Measurements from ENCODE around the gene CENPE. TPM values are rescaled to one million over a fixed set of nuclear protein-coding genes. Genes with fewer than 3 reads are reported as not detected.

The CENPE gene
- total and polyA plus RNA-seq, 2 of the 8 experiments (the other 6 are each of a cell fraction or from before 2014, with no cell fraction given): 2.1 to 49.0 TPM

DNA sequence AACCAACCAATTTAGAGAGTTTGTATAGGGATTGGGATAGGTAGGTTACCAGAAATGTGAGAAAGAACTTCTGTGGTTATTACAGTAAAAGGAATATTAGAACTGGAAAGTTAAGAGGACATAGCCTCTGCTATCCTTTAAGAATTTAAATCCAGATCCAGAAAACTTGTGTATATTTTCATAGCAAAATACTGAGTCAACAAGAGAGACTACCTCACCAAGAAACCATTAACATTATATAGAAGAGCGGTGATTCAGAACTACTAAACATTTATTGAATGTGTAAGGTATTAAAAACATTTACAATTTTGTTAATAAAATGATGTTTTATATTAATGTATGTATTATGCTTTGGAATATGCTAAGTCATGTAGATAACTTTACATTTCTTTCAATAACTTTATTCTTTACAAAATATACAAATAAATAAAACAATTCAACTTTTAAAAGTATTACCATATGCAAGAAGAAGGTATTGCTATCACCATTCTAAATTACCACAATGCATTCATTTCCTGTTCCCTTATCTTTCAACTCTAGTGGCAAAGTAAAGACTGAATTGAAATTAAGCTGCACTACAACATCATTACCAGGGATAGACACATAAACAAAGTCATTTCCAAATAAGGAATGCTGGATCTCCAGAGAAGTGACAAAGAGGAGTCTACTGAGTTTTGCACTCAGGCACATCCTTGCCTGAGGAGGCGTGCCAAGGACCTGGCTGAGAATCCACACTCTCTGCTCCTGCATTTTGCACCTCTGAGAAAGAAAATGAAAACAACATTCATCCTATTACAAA is 92.4 kb downstream of the CENPE start:
- WGBS, 2 experiments (ENCODE audit: extremely low coverage in 1 of 2, insufficient coverage in 1 of 2, insufficient read length in 1 of 2, insufficient replicate concordance in 2 of 2, low coverage in 1 of 2, low lambda C conversion rate in 2 of 2, missing lambda C conversion rate in 1 of 2): 91% methylated on average over 2 of the region's 2 CpGs; no CpG with 5 or more reads in 1 of the 2 experiments
- no peak for TF ChIP-seq SAP30 (IDR thresholded peaks at IDR 0.05; ENCODE audit: insufficient read depth, insufficient replicate concordance, low read length)
- TF ChIP-seq SIRT6 (IDR thresholded peaks at IDR 0.05; ENCODE audit: low read length): no peak
- TF ChIP-seq POLR2AphosphoS5 (IDR thresholded peaks at IDR 0.05; ENCODE audit: low read depth, low read length): no peak
- no peak for TF ChIP-seq TAF1 (IDR thresholded peaks at IDR 0.05; ENCODE audit: low read depth, low read length)
- TF ChIP-seq, protein P1, sequence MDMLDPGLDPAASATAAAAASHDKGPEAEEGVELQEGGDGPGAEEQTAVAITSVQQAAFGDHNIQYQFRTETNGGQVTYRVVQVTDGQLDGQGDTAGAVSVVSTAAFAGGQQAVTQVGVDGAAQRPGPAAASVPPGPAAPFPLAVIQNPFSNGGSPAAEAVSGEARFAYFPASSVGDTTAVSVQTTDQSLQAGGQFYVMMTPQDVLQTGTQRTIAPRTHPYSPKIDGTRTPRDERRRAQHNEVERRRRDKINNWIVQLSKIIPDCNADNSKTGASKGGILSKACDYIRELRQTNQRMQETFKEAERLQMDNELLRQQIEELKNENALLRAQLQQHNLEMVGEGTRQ (IDR thresholded peaks at IDR 0.05; ENCODE audit: low read length): no peak
- TF ChIP-seq TBP (IDR thresholded peaks at IDR 0.05; ENCODE audit: low read depth, low read length): no peak
- TF ChIP-seq FOSL1 (IDR thresholded peaks at IDR 0.05; ENCODE audit: insufficient read depth, low read depth, low read length): no peak
- no peak for TF ChIP-seq HDAC6 (IDR thresholded peaks at IDR 0.05; ENCODE audit: low read depth, low read length)
- TF ChIP-seq KDM5A (IDR thresholded peaks at IDR 0.05; ENCODE audit: low read length): no peak
- no peak for TF ChIP-seq BCL11A (IDR thresholded peaks at IDR 0.05; ENCODE audit: low read depth in 2 of 2, low read length in 2 of 2)
- TF ChIP-seq NANOG (IDR thresholded peaks at IDR 0.05; ENCODE audit: insufficient read depth, low read depth, low read length, poor library complexity, severe bottlenecking): no peak
- TF ChIP-seq RNF2 (IDR thresholded peaks at IDR 0.05; ENCODE audit: borderline replicate concordance, low read depth, low read length, missing control alignments, poor library complexity, severe bottlenecking): no peak

More for the DNA sequence above, 92.4 kb downstream of the CENPE start:
- H3K27ac ChIP-seq (ENCODE audit: low read depth, low read length): no peak overlapping the region
- FAIRE-seq: no peak
- H2BK120ac ChIP-seq (replicated peaks; ENCODE audit: low read depth, low read length): no peak overlapping the region
- H3K4me2 ChIP-seq (ENCODE audit: insufficient read depth in 1 of 2, low read depth in 2 of 2, low read length in 2 of 2): no peak overlapping the region
- H2BK5ac ChIP-seq (ENCODE audit: low read depth, low read length): no peak overlapping the region
- peaks cover 0 to 2% of the 10 kb centered on the region in 2 experiments for H4K20me1 ChIP-seq (replicated peaks in 1 of 2; ENCODE audit: control insufficient read depth in 1 of 2, insufficient read depth in 2 of 2, low read length in 2 of 2)
- no peaks in the 10 kb centered on the region for H3K23me2 ChIP-seq (ENCODE audit: low read depth, low read length)
- CTCF ChIA-PET (ENCODE audit: partially characterized antibody): no interaction called here
- no peak overlapping the region for H3K23ac ChIP-seq (ENCODE audit: insufficient read length)
- no peak overlapping the region for H2AK5ac ChIP-seq (ENCODE audit: low read depth, low read length)
- no peaks in the 10 kb centered on the region for H3K79me2 ChIP-seq (ENCODE audit: control insufficient read depth in 1 of 2, insufficient read depth in 2 of 2, low read length in 2 of 2)
- H4K5ac ChIP-seq (ENCODE audit: insufficient read length, low read depth, low read length): no peak overlapping the region
- no peak overlapping the region for H2BK12ac ChIP-seq (ENCODE audit: low read depth, low read length)
- no peak overlapping the region for H4K91ac ChIP-seq (replicated peaks; ENCODE audit: insufficient read length, low read length)
- DNase-seq (ENCODE audit: low read depth in 1 of 2, low spot score in 2 of 2): no peak
- no peaks in the 10 kb centered on the region for H3K79me1 ChIP-seq (ENCODE audit: low read depth, low read length)
- no peak overlapping the region for H3K14ac ChIP-seq (ENCODE audit: insufficient read length)
- no peak overlapping the region for H2AFZ ChIP-seq (ENCODE audit: low read length)
- H3K4ac ChIP-seq (replicated peaks; ENCODE audit: insufficient read length, low read depth, low read length): no peak overlapping the region
- no peak overlapping the region for H3K18ac ChIP-seq (ENCODE audit: extremely low read depth, low read length)
- H2BK20ac ChIP-seq (ENCODE audit: low read length): no peak overlapping the region
- no peak overlapping the region for H4K8ac ChIP-seq (ENCODE audit: extremely low read depth, insufficient read depth, low read length)
- POLR2A ChIA-PET (ENCODE audit: partially characterized antibody): no interaction called here
- peaks cover 8 to 30% (median 24%) of the 10 kb centered on the region in 4 experiments for H3K36me3 ChIP-seq (ENCODE audit: control insufficient read depth in 2 of 4, insufficient read depth in 4 of 4, low read length in 3 of 4)
- H3K27me3 ChIP-seq (replicated peaks in 1 of 4; ENCODE audit: control insufficient read depth in 3 of 4, extremely low read depth in 1 of 4, insufficient read depth in 3 of 4, low read length in 3 of 4): no peaks in the 10 kb centered on the region
- no peaks in the 10 kb centered on the region for H3K9me3 ChIP-seq (ENCODE audit: insufficient read depth in 2 of 2, low read depth in 1 of 2, low read length in 1 of 2)
- no peak overlapping the region for H3K4me3 ChIP-seq (ENCODE audit: extremely low read depth in 1 of 4, insufficient read depth in 2 of 4, low read depth in 3 of 4, low read length in 4 of 4)
- H2BK15ac ChIP-seq (ENCODE audit: low read length): no peak overlapping the region
- no peak overlapping the region for H3K56ac ChIP-seq (replicated peaks; ENCODE audit: insufficient read length, low read depth, low read length)
- no peaks in the 10 kb centered on the region for H3K4me1 ChIP-seq (replicated peaks in 1 of 4; ENCODE audit: control insufficient read depth in 3 of 4, insufficient read depth in 4 of 4, low read length in 3 of 4)
- H3K9ac ChIP-seq (replicated peaks in 1 of 4; ENCODE audit: extremely low read depth in 1 of 4, low read depth in 3 of 4, low read length in 3 of 4): no peak overlapping the region

All from H1 (cell line).